WTC11 (cell line): Measurements from ENCODE around the gene ALPI. TPM values are rescaled to one million over a fixed set of nuclear protein-coding genes. Genes with fewer than 3 reads are reported as not detected.

Experiments used
- ATAC-seq: fragments of 200-7000 bp; cut with Tn5 transposase; 2 replicates; pipeline ENCODE4 v1.10.0; 2021; ENCODE audit warnings: mild to moderate bottlenecking, moderate library complexity
- CTCF ChIA-PET: fragments of 300-600 bp; sonication (Branson Sonifier 250); formaldehyde crosslinking; loops from one replicate; lab custom pipeline; 2021; ENCODE audit warnings: antibody characterized with exemption; lab: Charles Lee
- POLR2A ChIA-PET: fragments of 350-600 bp; sonication (Branson Sonifier 250); formaldehyde crosslinking; loops from one replicate; lab custom pipeline; 2021; ENCODE audit warnings: antibody characterized with exemption; lab: Charles Lee
- DNase-seq: peaks from one replicate; pipeline ENCODE4 v3.0.0; 2021; ENCODE audit warnings: low spot score
- H3K27ac Mint-ChIP-seq: 2 replicates; pipeline ENCODE4 v1.8.0; 2021; ENCODE audit warnings: mixed read lengths
- H3K27me3 Mint-ChIP-seq: 2 replicates; pipeline ENCODE4 v1.8.0; 2021; ENCODE audit warnings: low read depth, mild to moderate bottlenecking, moderate library complexity, mixed read lengths
- H3K36me3 Mint-ChIP-seq: 2 replicates; pipeline ENCODE4 v1.8.0; 2021; ENCODE audit warnings: mixed read lengths
- H3K4me1 Mint-ChIP-seq: 2 replicates; pipeline ENCODE4 v1.8.0; 2022; ENCODE audit warnings: mixed read lengths
- H3K4me3 Mint-ChIP-seq: 2 replicates; pipeline ENCODE4 v1.8.0; 2021; ENCODE audit warnings: mild to moderate bottlenecking, moderate library complexity, mixed read lengths
- H3K9me3 Mint-ChIP-seq: 2 replicates; pipeline ENCODE4 v1.8.0; 2021; ENCODE audit warnings: mixed read lengths
- ATF3 ChIP-seq: sonication (generic); formaldehyde crosslinking; conservative IDR thresholded peaks from 2 replicates; pipeline ENCODE4 v1.8.1; 2022; ENCODE audit warnings: mild to moderate bottlenecking, missing genetic modification reagents
- FOXJ3 ChIP-seq: sonication (generic); formaldehyde crosslinking; IDR thresholded peaks from 2 replicates; pipeline ENCODE4 v1.9.0; 2021; ENCODE audit warnings: missing genetic modification reagents, mild to moderate bottlenecking, borderline replicate concordance
- GTF2I ChIP-seq: fragments of 250-450 bp; sonication (Bioruptor Pico); conservative IDR thresholded peaks from 2 replicates; pipeline ENCODE4 v1.4.0; 2021; ENCODE audit warnings: mild to moderate bottlenecking
- JUN ChIP-seq: sonication (generic); formaldehyde crosslinking; IDR thresholded peaks from 2 replicates; pipeline ENCODE4 v1.8.0; 2023; ENCODE audit warnings: mild to moderate bottlenecking, missing genetic modification reagents
- KAT7 ChIP-seq: sonication (generic); formaldehyde crosslinking; IDR thresholded peaks from 2 replicates; pipeline ENCODE4 v1.8.1; 2023; ENCODE audit warnings: missing genetic modification reagents, mild to moderate bottlenecking, borderline replicate concordance
- MYBL2 ChIP-seq: sonication (generic); formaldehyde crosslinking; IDR thresholded peaks from 2 replicates; pipeline ENCODE4 v1.8.1; 2023; ENCODE audit warnings: mild to moderate bottlenecking, moderate library complexity, missing genetic modification reagents
- SMAD4 ChIP-seq: sonication (generic); formaldehyde crosslinking; IDR thresholded peaks from 2 replicates; pipeline ENCODE4 v1.8.0; 2022; ENCODE audit warnings: mild to moderate bottlenecking, missing genetic modification reagents
- TCF7 ChIP-seq: sonication (generic); formaldehyde crosslinking; IDR thresholded peaks from 2 replicates; pipeline ENCODE4 v1.8.0; 2022; ENCODE audit warnings: mild to moderate bottlenecking, low read depth, missing genetic modification reagents, moderate library complexity
- ZMAT4 ChIP-seq: fragments of 250-450 bp; sonication (Bioruptor Pico); IDR thresholded peaks from 2 replicates; pipeline ENCODE4 v1.9.0; 2021; ENCODE audit warnings: mild to moderate bottlenecking
- ZNF121 ChIP-seq: sonication (generic); formaldehyde crosslinking; IDR thresholded peaks from 2 replicates; pipeline ENCODE4 v1.8.0; 2023; ENCODE audit warnings: missing genetic modification reagents
- ZSCAN18 ChIP-seq: fragments of 250-450 bp; sonication (Bioruptor Pico); IDR thresholded peaks from 2 replicates; pipeline ENCODE4 v2.1.2; 2022; ENCODE audit warnings: mild to moderate bottlenecking, moderate library complexity
- total RNA-seq: library from RNA; stranded (reverse); gene quantifications from 3 replicates; pipeline ENCODE4 v1.2.3, GENCODE V29; 2021
- TF ChIP-seq, protein P1 (sequence below): sonication (generic); formaldehyde crosslinking; IDR thresholded peaks from 2 replicates; pipeline ENCODE4 v1.8.1; 2023; ENCODE audit warnings: mild to moderate bottlenecking, moderate library complexity, missing genetic modification reagents
- TF ChIP-seq, protein P2 (sequence below): fragments of 200-600 bp; IDR thresholded peaks from 2 replicates; pipeline ENCODE4 v1.8.0; 2022; ENCODE audit warnings: antibody characterized with exemption
- TF ChIP-seq, protein P3 (sequence below): sonication (generic); formaldehyde crosslinking; IDR thresholded peaks from 2 replicates; pipeline ENCODE4 v1.8.0; 2023; ENCODE audit warnings: missing genetic modification reagents, mild to moderate bottlenecking, borderline replicate concordance
- TF ChIP-seq, protein P4 (sequence below): fragments of 250-450 bp; sonication (Bioruptor Pico); conservative IDR thresholded peaks from 2 replicates; pipeline ENCODE4 v1.9.0; 2021; ENCODE audit warnings: mild to moderate bottlenecking

ALPI gene
- total RNA-seq, 1 experiment from 2014 or later, result not detected

- TF ChIP-seq MYBL2 (CRISPR knock-in tag), result no peak
Measured at GRCh38 chr2:232485757-232486557, 30.0 kb downstream of the ALPI start (continued).

GRCh38 chr2:232486558-232487384 lies 30.8 kb downstream of the ALPI start:
- TF ChIP-seq ZSCAN18 (CRISPR knock-in tag) (no peak), ZMAT4 (CRISPR knock-in tag) (no peak)
- TF ChIP-seq, protein P1, sequence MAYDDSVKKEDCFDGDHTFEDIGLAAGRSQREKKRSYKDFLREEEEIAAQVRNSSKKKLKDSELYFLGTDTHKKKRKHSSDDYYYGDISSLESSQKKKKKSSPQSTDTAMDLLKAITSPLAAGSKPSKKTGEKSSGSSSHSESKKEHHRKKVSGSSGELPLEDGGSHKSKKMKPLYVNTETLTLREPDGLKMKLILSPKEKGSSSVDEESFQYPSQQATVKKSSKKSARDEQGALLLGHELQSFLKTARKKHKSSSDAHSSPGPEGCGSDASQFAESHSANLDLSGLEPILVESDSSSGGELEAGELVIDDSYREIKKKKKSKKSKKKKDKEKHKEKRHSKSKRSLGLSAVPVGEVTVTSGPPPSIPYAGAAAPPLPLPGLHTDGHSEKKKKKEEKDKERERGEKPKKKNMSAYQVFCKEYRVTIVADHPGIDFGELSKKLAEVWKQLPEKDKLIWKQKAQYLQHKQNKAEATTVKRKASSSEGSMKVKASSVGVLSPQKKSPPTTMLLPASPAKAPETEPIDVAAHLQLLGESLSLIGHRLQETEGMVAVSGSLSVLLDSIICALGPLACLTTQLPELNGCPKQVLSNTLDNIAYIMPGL (CRISPR knock-in tag), result 0 out of 2 replicates have a peak, but pooled peaks have one; percentile 14
- TF ChIP-seq, all 79 proteins: peak for 1
- peak overlapping the region; percentile 64 for H3K4me3 Mint-ChIP-seq
- CTCF ChIA-PET, result interaction anchor here (1.6 to 2.0 kb wide), 3 partner anchors 21 to 37 kb away, joined by 3 to 10 read pairs (median 5); no protein-coding TSS in a partner anchor
- H3K27ac Mint-ChIP-seq, result no peak overlapping the region
- DNase-seq, result peak; percentile 44
- H3K9me3 Mint-ChIP-seq, result no peaks in the 10 kb centered on the region
- H3K4me1 Mint-ChIP-seq, result peaks cover 23% of the 10 kb centered on the region
- POLR2A ChIA-PET, result no interaction called here
- ATAC-seq, result peak; percentile 1; the same call in 1 of the 2 replicates
- H3K27me3 Mint-ChIP-seq, result peaks cover 69% of the 10 kb centered on the region
- H3K36me3 Mint-ChIP-seq, result no peaks in the 10 kb centered on the region

- no peaks in the 10 kb centered on the region for H3K9me3 Mint-ChIP-seq
- peaks cover 66% of the 10 kb centered on the region for H3K27me3 Mint-ChIP-seq
- peak; percentile 46 for DNase-seq
- H3K36me3 Mint-ChIP-seq, result no peaks in the 10 kb centered on the region
- H3K4me1 Mint-ChIP-seq, result peaks cover 23% of the 10 kb centered on the region
- ATAC-seq, result peak; percentile 15
- ChIA-PET CTCF (interaction anchor here (0.9 to 2.0 kb wide), 6 partner anchors 14 to 120 kb away, joined by 3 to 10 read pairs (median 5); partner anchors contain the start of gene PRSS56), POLR2A (no interaction called here)
- peak within 1 kb of the TSS; percentile 67 for H3K4me3 Mint-ChIP-seq
- H3K27ac Mint-ChIP-seq, result no peak within 1 kb of the TSS
- TF ChIP-seq GTF2I (no peak), FOXJ3 (no peak), ATF3 (no peak), SMAD4 (CRISPR knock-in tag) (no peak), ZNF121 (CRISPR knock-in tag) (no peak), TCF7 (CRISPR knock-in tag) (no peak), KAT7 (CRISPR knock-in tag) (no peak), JUN (CRISPR knock-in tag) (no peak)
- TF ChIP-seq, protein P2, sequence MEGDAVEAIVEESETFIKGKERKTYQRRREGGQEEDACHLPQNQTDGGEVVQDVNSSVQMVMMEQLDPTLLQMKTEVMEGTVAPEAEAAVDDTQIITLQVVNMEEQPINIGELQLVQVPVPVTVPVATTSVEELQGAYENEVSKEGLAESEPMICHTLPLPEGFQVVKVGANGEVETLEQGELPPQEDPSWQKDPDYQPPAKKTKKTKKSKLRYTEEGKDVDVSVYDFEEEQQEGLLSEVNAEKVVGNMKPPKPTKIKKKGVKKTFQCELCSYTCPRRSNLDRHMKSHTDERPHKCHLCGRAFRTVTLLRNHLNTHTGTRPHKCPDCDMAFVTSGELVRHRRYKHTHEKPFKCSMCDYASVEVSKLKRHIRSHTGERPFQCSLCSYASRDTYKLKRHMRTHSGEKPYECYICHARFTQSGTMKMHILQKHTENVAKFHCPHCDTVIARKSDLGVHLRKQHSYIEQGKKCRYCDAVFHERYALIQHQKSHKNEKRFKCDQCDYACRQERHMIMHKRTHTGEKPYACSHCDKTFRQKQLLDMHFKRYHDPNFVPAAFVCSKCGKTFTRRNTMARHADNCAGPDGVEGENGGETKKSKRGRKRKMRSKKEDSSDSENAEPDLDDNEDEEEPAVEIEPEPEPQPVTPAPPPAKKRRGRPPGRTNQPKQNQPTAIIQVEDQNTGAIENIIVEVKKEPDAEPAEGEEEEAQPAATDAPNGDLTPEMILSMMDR, result no peak
- TF ChIP-seq, protein P3, sequence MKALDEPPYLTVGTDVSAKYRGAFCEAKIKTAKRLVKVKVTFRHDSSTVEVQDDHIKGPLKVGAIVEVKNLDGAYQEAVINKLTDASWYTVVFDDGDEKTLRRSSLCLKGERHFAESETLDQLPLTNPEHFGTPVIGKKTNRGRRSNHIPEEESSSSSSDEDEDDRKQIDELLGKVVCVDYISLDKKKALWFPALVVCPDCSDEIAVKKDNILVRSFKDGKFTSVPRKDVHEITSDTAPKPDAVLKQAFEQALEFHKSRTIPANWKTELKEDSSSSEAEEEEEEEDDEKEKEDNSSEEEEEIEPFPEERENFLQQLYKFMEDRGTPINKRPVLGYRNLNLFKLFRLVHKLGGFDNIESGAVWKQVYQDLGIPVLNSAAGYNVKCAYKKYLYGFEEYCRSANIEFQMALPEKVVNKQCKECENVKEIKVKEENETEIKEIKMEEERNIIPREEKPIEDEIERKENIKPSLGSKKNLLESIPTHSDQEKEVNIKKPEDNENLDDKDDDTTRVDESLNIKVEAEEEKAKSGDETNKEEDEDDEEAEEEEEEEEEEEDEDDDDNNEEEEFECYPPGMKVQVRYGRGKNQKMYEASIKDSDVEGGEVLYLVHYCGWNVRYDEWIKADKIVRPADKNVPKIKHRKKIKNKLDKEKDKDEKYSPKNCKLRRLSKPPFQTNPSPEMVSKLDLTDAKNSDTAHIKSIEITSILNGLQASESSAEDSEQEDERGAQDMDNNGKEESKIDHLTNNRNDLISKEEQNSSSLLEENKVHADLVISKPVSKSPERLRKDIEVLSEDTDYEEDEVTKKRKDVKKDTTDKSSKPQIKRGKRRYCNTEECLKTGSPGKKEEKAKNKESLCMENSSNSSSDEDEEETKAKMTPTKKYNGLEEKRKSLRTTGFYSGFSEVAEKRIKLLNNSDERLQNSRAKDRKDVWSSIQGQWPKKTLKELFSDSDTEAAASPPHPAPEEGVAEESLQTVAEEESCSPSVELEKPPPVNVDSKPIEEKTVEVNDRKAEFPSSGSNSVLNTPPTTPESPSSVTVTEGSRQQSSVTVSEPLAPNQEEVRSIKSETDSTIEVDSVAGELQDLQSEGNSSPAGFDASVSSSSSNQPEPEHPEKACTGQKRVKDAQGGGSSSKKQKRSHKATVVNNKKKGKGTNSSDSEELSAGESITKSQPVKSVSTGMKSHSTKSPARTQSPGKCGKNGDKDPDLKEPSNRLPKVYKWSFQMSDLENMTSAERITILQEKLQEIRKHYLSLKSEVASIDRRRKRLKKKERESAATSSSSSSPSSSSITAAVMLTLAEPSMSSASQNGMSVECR (CRISPR knock-in tag), result no peak
- TF ChIP-seq, protein P4, sequence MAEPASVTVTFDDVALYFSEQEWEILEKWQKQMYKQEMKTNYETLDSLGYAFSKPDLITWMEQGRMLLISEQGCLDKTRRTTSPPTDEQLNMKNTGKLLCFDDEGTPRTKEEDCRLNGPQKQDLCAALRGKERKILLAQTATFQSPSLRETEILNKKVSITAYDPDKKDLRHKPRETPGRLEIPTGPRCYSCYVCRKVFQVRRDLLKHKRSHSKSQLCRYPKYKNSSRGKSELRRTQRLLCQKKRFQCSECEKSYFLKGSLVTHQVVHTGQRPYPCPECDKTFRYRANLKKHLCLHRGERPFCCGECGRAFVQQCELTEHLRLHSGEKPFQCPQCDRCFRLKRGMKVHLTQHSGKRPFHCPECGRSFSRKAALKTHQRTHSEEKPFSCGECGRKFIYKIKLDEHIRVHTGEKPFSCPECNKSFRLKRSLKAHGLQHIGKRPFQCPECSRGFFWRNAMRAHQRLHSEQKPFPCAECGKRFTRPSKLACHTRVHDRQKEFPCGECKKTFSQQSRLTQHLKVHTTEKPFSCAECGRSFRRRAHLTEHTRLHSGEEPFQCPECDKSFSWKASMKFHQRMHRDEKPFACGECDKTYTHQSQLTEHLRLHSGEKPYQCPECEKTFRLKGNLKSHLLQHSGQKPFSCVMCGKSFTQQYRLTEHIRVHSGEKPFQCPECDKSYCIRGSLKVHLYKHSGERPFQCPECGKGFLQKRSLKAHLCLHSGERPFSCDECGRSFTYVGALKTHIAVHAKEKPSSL, result no peak
Measured at GRCh38 chr2:232487385-232488096, 31.6 kb downstream of the ALPI start, which contains the start of gene ECEL1. ECEL1 (minus strand) TSS chr2:232487834; CDS start chr2:232486653, 1,181 bp downstream.
